Osteoblast (primary cell): Measurements from ENCODE around the gene MX2. TPM values are rescaled to one million over a fixed set of nuclear protein-coding genes. Genes with fewer than 3 reads are reported as not detected.

Source experiments
- DNase-seq: peaks from one replicate; pipeline ENCODE4 v3.0.0; 2011; ENCODE audit warnings: low spot score, mixed read lengths; ENCODE audit not compliant: insufficient read length; ENCODE audit errors: missing footprints
- H2AFZ ChIP-seq: 2 replicates; pipeline ENCODE4 v1.6.0; 2011; ENCODE audit warnings: mild to moderate bottlenecking, low read length
- H3K27ac ChIP-seq: 2 replicates; pipeline ENCODE4 v1.5.1; 2011; ENCODE audit warnings: mild to moderate bottlenecking, low read depth, low read length, moderate library complexity
- H3K27me3 ChIP-seq: 2 replicates; pipeline ENCODE4 v1.6.0; 2012; ENCODE audit warnings: mild to moderate bottlenecking, control low read depth, inconsistent platforms, low read length, moderate library complexity; ENCODE audit not compliant: insufficient read depth
- H3K36me3 ChIP-seq: 2 replicates; pipeline ENCODE4 v1.5.1; 2011; ENCODE audit warnings: mild to moderate bottlenecking, low read length, control low read depth, moderate library complexity; ENCODE audit not compliant: insufficient read depth
- H3K4me1 ChIP-seq: 2 replicates; pipeline ENCODE4 v1.5.1; 2011; ENCODE audit warnings: mild to moderate bottlenecking, low read length, control low read depth, moderate library complexity; ENCODE audit not compliant: insufficient read depth
- H3K4me2 ChIP-seq: 2 replicates; pipeline ENCODE4 v1.6.0; 2011; ENCODE audit warnings: mild to moderate bottlenecking, low read length; ENCODE audit not compliant: insufficient read depth
- H3K4me3 ChIP-seq: fragments of 200-600 bp; sonication (generic); 3 replicates; pipeline ENCODE4 v1.5.1; 2012; ENCODE audit warnings: mild to moderate bottlenecking, low read length, inconsistent platforms; ENCODE audit not compliant: insufficient read depth
- H3K79me2 ChIP-seq: 2 replicates; pipeline ENCODE4 v1.6.0; 2012; ENCODE audit warnings: mild to moderate bottlenecking, low read length, control low read depth, inconsistent platforms; ENCODE audit not compliant: insufficient read depth
- H3K9me3 ChIP-seq: 2 replicates; pipeline ENCODE4 v1.5.1; 2011; ENCODE audit warnings: low read depth, low read length, control low read depth
- H4K20me1 ChIP-seq: 2 replicates; pipeline ENCODE4 v1.6.0; 2012; ENCODE audit warnings: mild to moderate bottlenecking, low read length, control low read depth; ENCODE audit not compliant: insufficient read depth
- CTCF ChIP-seq: IDR thresholded peaks from 2 replicates; pipeline ENCODE4 v1.5.1; 2011; ENCODE audit warnings: mild to moderate bottlenecking, low read depth, low read length, moderate library complexity; ENCODE audit errors: extremely low read depth
- total RNA-seq: library from RNA; depleted of rRNA; stranded (reverse); fragments of >200 nt; gene quantifications from 2 replicates; pipeline ENCODE4 v1.2.3, GENCODE V29; 2012

MX2 gene
- total RNA-seq, 1 donor, result 14.5 TPM

GRCh38 chr21:41328660-41329607, 32.9 kb upstream of the MX2 start:
- Histone ChIP-seq H3K27ac (no peak overlapping the region), H3K4me3 (no peak overlapping the region), H3K36me3 (no peaks in the 10 kb centered on the region), H2AFZ (no peak overlapping the region), H3K79me2 (no peaks in the 10 kb centered on the region), H3K4me1 (no peaks in the 10 kb centered on the region), H3K27me3 (no peaks in the 10 kb centered on the region), H3K4me2 (no peak overlapping the region), H4K20me1 (no peaks in the 10 kb centered on the region), H3K9me3 (no peaks in the 10 kb centered on the region)
- no peak for TF ChIP-seq CTCF
- DNase-seq, result no peak

GRCh38 chr21:41333752-41334151, 28.1 kb upstream of the MX2 start:
- H3K27ac ChIP-seq, result no peak overlapping the region
- no peak for TF ChIP-seq CTCF

GRCh38 chr21:41337515-41337914, 24.3 kb upstream of the MX2 start:
- H3K27ac ChIP-seq, result no peak overlapping the region
- H3K27me3 ChIP-seq, result no peaks in the 10 kb centered on the region
- no peak for TF ChIP-seq CTCF
- H3K9me3 ChIP-seq, result no peaks in the 10 kb centered on the region
- H3K4me2 ChIP-seq, result no peak overlapping the region
- no peaks in the 10 kb centered on the region for H3K4me1 ChIP-seq
- no peak overlapping the region for H2AFZ ChIP-seq
- DNase-seq, result no peak
- H3K36me3 ChIP-seq, result no peaks in the 10 kb centered on the region
- H4K20me1 ChIP-seq, result no peaks in the 10 kb centered on the region
- no peaks in the 10 kb centered on the region for H3K79me2 ChIP-seq
- H3K4me3 ChIP-seq, result no peak overlapping the region

More at GRCh38 chr21:41333752-41334151, 28.1 kb upstream of the MX2 start:
- H3K27me3 ChIP-seq, result no peaks in the 10 kb centered on the region
- H3K4me3 ChIP-seq, result no peak overlapping the region
- no peak overlapping the region for H2AFZ ChIP-seq
- H3K4me1 ChIP-seq, result no peaks in the 10 kb centered on the region
- H3K4me2 ChIP-seq, result no peak overlapping the region
- no peak for DNase-seq
- no peaks in the 10 kb centered on the region for H3K9me3 ChIP-seq
- H4K20me1 ChIP-seq, result no peaks in the 10 kb centered on the region
- no peaks in the 10 kb centered on the region for H3K79me2 ChIP-seq
- no peaks in the 10 kb centered on the region for H3K36me3 ChIP-seq

- Histone ChIP-seq H3K79me2 (no peaks in the 10 kb centered on the region), H2AFZ (no peak overlapping the region), H3K27me3 (no peaks in the 10 kb centered on the region), H3K27ac (no peak overlapping the region), H3K4me3 (no peak overlapping the region), H3K9me3 (no peaks in the 10 kb centered on the region), H4K20me1 (no peaks in the 10 kb centered on the region), H3K4me2 (no peak overlapping the region), H3K4me1 (no peaks in the 10 kb centered on the region), H3K36me3 (no peaks in the 10 kb centered on the region)
- TF ChIP-seq CTCF, result no peak
- DNase-seq, result no peak
Measured at GRCh38 chr21:41338455-41338854, 23.4 kb upstream of the MX2 start.
